GM10248 (cell line): ENCODE measurements around the gene NPTXR.

Source experiments
- CTCF ChIA-PET: fragments of 300-600 bp; sonication (Branson Sonifier 250); formaldehyde crosslinking; extraction: SDS; loops from one replicate; lab custom pipeline; 2021; ENCODE audit warnings: antibody characterized with exemption; lab: Yijun Ruan, JAX
- POLR2A ChIA-PET: fragments of 350-650 bp; sonication (Branson Sonifier 250); formaldehyde crosslinking; extraction: SDS; loops from one replicate; lab custom pipeline; 2020; ENCODE audit warnings: antibody characterized with exemption; lab: Yijun Ruan, JAX
- DNase-seq: peaks from one replicate; pipeline ENCODE4 v3.0.0; 2012; ENCODE audit errors: extremely low spot score
- CTCF ChIP-seq: IDR thresholded peaks from 2 replicates; pipeline ENCODE4 v1.5.1; 2012; ENCODE audit warnings: mild to moderate bottlenecking, low read depth; ENCODE audit errors: extremely low read depth, missing control alignments, control extremely low read depth

The NPTXR gene

DNA sequence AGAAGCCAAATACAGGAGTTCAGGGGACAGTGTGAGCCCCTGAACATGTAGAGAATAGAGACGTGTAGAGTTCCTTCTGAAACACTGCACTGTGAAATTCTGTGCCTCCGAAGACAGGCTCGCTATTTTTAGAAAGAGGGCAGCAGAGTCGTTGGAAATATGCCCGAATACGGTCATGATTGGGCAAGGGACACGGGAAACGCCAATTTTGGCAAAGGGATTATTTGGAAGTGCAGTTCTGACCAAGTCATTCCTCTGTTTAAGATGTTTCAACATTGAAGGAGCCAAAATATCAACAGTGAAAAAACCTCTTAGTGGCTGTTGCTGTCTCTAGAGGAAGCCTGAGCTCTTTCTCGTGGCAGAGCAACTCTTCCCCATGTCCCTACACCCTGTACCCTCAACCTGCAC is 37.6 kb upstream of the NPTXR start:
- ChIA-PET CTCF (interaction anchor here (1.2 to 5.8 kb wide), 2 partner anchors 9 to 12 kb away, joined by 3 to 39 read pairs; no protein-coding TSS in a partner anchor), POLR2A (no interaction called here)
- no peak for DNase-seq
- no peak for TF ChIP-seq CTCF

DNA sequence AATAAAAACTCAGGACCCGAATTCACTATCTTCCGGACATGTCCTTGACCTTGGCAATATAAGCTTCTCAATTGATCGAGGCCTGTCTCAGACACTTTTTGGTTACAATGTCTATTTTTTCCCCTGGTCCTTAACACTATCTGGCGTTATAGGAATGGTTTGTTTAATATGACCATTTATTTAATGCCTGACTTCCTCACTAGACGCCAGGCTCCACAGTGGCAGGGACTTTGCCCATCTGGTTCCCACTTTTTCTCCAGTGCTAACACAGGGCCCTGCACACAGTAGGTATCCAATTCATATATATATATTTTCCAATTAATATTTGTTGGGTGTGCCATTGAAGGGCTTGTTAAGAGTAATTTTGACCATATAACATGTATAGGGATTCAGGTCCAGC is 36.1 kb upstream of the NPTXR start:
- DNase-seq, result no peak
- CTCF ChIA-PET, result interaction anchor here (1.3 to 5.8 kb wide), 2 partner anchors 10 to 110 kb away, joined by 4 to 39 read pairs; no protein-coding TSS in a partner anchor
- POLR2A ChIA-PET, result interaction anchor here (0.6 kb wide), 1 partner anchor 188 kb away, joined by 4 read pairs; no protein-coding TSS in a partner anchor
- no peak for TF ChIP-seq CTCF

- DNase-seq, result no peak
- CTCF ChIA-PET, result interaction anchor here (0.9 to 5.8 kb wide), 5 partner anchors 9 to 110 kb away, joined by 3 to 39 read pairs (median 3); no protein-coding TSS in a partner anchor
- TF ChIP-seq CTCF, result no peak
- POLR2A ChIA-PET, result interaction anchor here (0.6 kb wide), 1 partner anchor 189 kb away, joined by 4 read pairs; no protein-coding TSS in a partner anchor
These were observed 35.4 kb upstream of the NPTXR start for GRCh38 chr22:38879108-38879729.

DNA sequence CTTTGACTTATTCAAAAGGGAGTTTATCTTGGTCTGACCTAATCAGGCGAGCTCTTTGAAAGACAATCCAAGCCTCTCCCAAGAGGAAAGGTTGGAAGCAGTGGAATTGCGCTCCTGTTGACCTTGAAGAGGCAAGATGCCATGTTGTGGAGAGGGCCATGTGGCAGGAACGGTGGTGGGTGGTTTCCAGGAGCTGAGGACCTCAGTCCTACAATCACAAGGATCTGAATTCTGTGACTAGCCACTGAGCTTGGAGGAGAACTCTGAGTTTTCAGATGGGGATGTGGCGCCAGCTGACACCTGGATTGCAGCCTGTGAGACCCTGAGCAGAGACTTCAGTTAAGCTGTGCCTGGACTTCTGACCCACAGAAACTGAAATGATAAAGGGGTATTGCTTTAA is 34.2 kb upstream of the NPTXR start:
- CTCF ChIA-PET, result interaction anchor here (0.9 to 5.8 kb wide), 3 partner anchors 8 to 125 kb away, joined by 3 to 39 read pairs (median 3); no protein-coding TSS in a partner anchor
- no peak for DNase-seq
- POLR2A ChIA-PET, result interaction anchor here (0.6 kb wide), 2 partner anchors 23 to 136 kb away, joined by 3 to 7 read pairs; no protein-coding TSS in a partner anchor
- TF ChIP-seq CTCF, result no peak

DNA sequence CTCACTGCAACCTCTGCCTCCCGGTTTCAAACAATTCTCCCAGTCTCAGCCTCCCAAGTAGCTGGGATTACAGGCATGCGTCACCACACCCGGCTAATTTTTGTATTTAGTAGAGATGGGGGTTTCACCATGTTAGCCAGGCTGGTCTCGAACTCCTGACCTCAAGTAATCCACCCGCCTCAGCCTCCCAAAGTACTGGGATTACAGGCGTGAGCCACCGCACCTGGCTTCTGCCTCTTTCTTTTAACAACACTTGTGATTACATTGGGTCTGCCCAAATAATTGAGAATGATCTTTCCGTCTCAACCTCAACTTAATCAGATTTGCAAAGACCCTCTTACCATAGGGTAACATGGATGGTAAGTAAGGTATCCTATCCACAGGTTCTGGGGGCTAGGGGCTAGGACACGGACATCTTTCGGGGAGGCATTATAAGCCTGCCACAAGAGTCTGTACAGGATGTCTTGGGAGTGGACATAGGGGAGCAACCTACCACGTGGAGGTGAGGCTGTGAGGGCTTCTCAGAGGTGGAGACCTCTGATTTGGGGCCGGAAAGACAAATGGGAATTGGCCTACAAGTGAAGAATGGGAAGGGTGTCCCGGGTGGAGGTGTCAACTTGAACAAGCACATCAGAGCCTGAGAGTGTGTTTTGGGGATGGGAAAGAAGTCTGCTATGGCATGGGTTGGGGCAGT is 30.8 kb upstream of the NPTXR start:
- ChIA-PET POLR2A (no interaction called here), CTCF (interaction anchor here (0.8 to 1.3 kb wide), 4 partner anchors 13 to 654 kb away, joined by 3 to 6 read pairs (median 3); no protein-coding TSS in a partner anchor)
- DNase-seq, result peak; percentile 5
- no peak for TF ChIP-seq CTCF
